PC-9 (cell line): ENCODE measurements around the gene ATG4B.

Experiments used
- EZH2 ChIP-seq: fragments of 200-600 bp; sonication (generic); IDR thresholded peaks from 2 replicates; pipeline ENCODE4 v1.8.0; 2017; ENCODE audit warnings: antibody characterized with exemption, low read depth
- TF ChIP-seq, protein P1 (sequence below): fragments of 200-600 bp; sonication (generic); conservative IDR thresholded peaks from 2 replicates; pipeline ENCODE4 v1.6.1; 2017; ENCODE audit warnings: mixed run types, antibody characterized with exemption, mild to moderate bottlenecking, moderate library complexity

DNA sequence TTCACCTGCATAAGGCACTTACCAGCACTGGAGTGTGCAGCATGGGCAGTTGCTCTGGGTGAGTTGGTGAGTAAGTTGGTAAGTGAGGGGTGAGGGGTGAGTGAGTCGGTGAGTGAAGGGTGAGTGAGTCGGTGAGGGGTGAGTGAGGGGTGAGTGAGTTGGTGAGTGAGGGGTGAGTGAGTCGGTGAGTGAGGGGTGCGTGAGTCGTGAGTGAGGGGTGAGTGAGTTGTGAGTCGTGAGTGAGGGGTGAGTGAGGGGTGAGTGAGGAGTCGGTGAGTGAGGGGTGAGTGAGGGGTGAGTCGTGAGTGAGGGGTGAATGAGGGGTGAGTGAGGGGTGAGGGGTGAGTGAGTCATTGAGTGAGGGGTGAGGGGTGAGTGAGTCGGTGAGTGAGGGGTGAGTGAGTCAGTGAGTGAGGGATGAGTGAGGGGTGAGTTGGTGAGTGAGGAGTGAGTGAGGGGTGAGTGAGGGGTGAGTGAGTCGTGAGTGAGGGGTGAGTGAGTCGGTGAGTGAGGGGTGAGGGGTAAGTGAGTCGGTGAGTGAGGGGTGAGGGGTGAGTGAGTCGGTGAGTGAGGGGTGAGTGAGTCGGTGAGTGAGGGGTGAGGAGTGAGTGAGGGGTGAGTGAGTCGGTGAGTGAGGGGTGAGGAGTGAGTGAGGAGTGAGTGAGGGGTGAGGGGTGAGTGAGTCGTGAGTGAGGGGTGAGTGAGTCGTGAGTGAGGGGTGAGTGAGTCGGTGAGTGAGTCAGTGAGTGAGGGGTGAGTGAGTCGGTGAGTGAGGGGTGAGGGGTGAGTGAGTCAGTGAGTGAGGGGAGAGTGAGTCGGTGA lies 17.7 kb upstream of the ATG4B start:
- TF ChIP-seq, protein P1, sequence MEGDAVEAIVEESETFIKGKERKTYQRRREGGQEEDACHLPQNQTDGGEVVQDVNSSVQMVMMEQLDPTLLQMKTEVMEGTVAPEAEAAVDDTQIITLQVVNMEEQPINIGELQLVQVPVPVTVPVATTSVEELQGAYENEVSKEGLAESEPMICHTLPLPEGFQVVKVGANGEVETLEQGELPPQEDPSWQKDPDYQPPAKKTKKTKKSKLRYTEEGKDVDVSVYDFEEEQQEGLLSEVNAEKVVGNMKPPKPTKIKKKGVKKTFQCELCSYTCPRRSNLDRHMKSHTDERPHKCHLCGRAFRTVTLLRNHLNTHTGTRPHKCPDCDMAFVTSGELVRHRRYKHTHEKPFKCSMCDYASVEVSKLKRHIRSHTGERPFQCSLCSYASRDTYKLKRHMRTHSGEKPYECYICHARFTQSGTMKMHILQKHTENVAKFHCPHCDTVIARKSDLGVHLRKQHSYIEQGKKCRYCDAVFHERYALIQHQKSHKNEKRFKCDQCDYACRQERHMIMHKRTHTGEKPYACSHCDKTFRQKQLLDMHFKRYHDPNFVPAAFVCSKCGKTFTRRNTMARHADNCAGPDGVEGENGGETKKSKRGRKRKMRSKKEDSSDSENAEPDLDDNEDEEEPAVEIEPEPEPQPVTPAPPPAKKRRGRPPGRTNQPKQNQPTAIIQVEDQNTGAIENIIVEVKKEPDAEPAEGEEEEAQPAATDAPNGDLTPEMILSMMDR: no peak
- TF ChIP-seq EZH2: no peak
